Type B pancreatic cell (in vitro differentiated cells): ENCODE results near the gene ROR1. TPM values are rescaled to one million over a fixed set of nuclear protein-coding genes. Genes with fewer than 3 reads are reported as not detected.
A peak's percentile ranks its signal among the peaks of the same experiment; 100 is the strongest.

Experiments
- DNase-seq: peaks from one replicate; pipeline ENCODE4 v3.0.0; 2021; ENCODE audit warnings: mixed read lengths; ENCODE audit not compliant: unreplicated experiment; ENCODE audit errors: extremely low spot score
- H3K27ac Mint-ChIP-seq: 2 replicates; pipeline ENCODE4 v1.8.0; 2021; ENCODE audit warnings: mild to moderate bottlenecking, mixed read lengths
- H3K27me3 Mint-ChIP-seq: 2 replicates; pipeline ENCODE4 v1.8.0; 2021; ENCODE audit warnings: mixed read lengths
- H3K36me3 Mint-ChIP-seq: 2 replicates; pipeline ENCODE4 v1.8.0; 2021; ENCODE audit warnings: mixed read lengths
- H3K4me1 Mint-ChIP-seq: one replicate; pipeline ENCODE4 v1.8.0; 2021; ENCODE audit warnings: mixed read lengths; ENCODE audit not compliant: unreplicated experiment
- H3K4me3 Mint-ChIP-seq: 2 replicates; pipeline ENCODE4 v1.8.0; 2021; ENCODE audit warnings: mild to moderate bottlenecking, mixed read lengths
- H3K9me3 Mint-ChIP-seq: 2 replicates; pipeline ENCODE4 v1.8.0; 2021; ENCODE audit warnings: mixed read lengths
- total RNA-seq: library from RNA; stranded (reverse); gene quantifications from 2 replicates; pipeline ENCODE4 v1.2.1, GENCODE V29; 2021; ENCODE audit warnings: low replicate concordance
- TF ChIP-seq, protein P1 (sequence below): fragments of 200-600 bp; sonication (generic); conservative IDR thresholded peaks from 2 replicates; pipeline ENCODE4 v1.5.0; 2021; ENCODE audit warnings: antibody characterized with exemption, mild to moderate bottlenecking

ROR1 gene
- total RNA-seq, 1 donor from 2014 or later: 32.0 TPM

- H3K27ac Mint-ChIP-seq: no peak overlapping the region
- peaks cover 17% of the 10 kb centered on the region for H3K27me3 Mint-ChIP-seq
- H3K9me3 Mint-ChIP-seq: no peaks in the 10 kb centered on the region
- no peak overlapping the region for H3K4me3 Mint-ChIP-seq
- TF ChIP-seq, protein P1, sequence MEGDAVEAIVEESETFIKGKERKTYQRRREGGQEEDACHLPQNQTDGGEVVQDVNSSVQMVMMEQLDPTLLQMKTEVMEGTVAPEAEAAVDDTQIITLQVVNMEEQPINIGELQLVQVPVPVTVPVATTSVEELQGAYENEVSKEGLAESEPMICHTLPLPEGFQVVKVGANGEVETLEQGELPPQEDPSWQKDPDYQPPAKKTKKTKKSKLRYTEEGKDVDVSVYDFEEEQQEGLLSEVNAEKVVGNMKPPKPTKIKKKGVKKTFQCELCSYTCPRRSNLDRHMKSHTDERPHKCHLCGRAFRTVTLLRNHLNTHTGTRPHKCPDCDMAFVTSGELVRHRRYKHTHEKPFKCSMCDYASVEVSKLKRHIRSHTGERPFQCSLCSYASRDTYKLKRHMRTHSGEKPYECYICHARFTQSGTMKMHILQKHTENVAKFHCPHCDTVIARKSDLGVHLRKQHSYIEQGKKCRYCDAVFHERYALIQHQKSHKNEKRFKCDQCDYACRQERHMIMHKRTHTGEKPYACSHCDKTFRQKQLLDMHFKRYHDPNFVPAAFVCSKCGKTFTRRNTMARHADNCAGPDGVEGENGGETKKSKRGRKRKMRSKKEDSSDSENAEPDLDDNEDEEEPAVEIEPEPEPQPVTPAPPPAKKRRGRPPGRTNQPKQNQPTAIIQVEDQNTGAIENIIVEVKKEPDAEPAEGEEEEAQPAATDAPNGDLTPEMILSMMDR: no peak
- H3K36me3 Mint-ChIP-seq: peaks cover 5% of the 10 kb centered on the region
- peaks cover 68% of the 10 kb centered on the region for H3K4me1 Mint-ChIP-seq
- DNase-seq: no peak
Measured at GRCh38 chr1:63914241-63914640, 140.4 kb downstream of the ROR1 start.

- Mint-ChIP-seq H3K4me3 (no peak overlapping the region), H3K27ac (no peak overlapping the region), H3K9me3 (no peaks in the 10 kb centered on the region), H3K27me3 (peaks cover 17% of the 10 kb centered on the region), H3K36me3 (peaks cover 5% of the 10 kb centered on the region), H3K4me1 (peaks cover 69% of the 10 kb centered on the region)
- TF ChIP-seq, protein P1: no peak
- DNase-seq: no peak
Measured at GRCh38 chr1:63914706-63915105, 140.9 kb downstream of the ROR1 start.

DNA sequence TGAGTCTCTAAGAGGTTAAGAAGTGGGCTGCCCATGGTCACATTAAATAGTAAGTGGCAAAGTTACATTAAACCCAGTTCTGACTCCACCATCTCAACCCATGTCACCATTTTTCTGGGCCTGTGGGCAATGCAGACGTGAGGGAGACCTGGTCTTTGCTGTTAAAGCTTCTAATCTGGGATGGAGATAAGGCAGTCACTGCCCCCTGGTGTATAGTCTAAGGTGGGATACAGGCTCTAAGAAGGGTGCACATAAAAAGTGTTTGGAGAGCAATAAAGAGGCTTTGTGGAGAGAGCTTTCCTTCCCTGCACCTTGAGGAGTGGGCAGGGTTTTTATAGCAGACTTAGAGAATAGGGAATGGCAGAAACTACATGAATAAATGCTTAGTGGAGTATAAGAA lies 141.3 kb downstream of the ROR1 start:
- H3K4me1 Mint-ChIP-seq: peaks cover 69% of the 10 kb centered on the region
- H3K36me3 Mint-ChIP-seq: peaks cover 5% of the 10 kb centered on the region
- H3K27ac Mint-ChIP-seq: no peak overlapping the region
- no peaks in the 10 kb centered on the region for H3K9me3 Mint-ChIP-seq
- H3K4me3 Mint-ChIP-seq: no peak overlapping the region
- TF ChIP-seq, protein P1: peak; percentile 58
- peaks cover 17% of the 10 kb centered on the region for H3K27me3 Mint-ChIP-seq
- DNase-seq: no peak

DNA sequence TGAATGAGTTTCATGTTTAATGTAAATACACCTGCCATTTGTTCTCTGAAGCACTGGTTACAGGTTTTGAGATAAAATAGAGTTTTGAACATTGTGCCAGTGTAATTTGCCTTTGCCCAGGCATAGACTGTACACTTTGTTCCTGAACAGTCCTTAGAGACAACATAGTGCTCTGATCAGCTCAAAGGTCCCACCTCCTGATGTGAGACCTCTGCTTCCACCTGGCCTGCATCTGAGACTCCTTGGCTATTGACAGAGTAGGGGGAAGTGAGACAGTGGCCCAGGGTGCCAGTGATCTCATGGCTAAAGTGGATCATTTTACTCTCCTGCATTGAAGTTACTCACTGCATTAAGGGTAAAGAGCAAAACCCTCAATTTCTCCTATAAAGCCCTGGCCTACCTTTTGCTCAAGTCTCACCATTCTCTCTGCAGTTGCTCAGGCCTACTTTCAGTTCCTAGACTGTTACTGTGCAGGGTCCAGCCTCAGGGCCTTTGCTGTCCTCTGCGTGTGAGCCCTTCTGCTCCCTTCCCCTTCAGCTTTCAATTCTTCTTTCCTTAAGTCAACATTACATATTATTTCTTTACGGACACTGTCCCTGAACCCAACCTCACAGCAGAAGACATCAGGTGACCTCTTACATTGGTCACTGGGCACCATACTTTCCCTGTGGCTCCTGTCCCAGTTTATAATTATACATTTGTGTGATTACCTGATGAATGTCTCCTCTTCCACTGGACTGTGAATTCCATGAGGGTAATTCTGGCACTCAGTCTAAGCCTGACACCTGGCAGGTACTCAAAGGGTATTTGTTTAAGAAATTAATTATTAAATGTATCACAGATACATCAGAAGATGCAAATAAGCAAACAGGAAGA lies 142.9 kb downstream of the ROR1 start:
- no peaks in the 10 kb centered on the region for H3K9me3 Mint-ChIP-seq
- H3K4me1 Mint-ChIP-seq: peaks cover 73% of the 10 kb centered on the region
- TF ChIP-seq, protein P1: no peak
- peaks cover 16% of the 10 kb centered on the region for H3K27me3 Mint-ChIP-seq
- H3K36me3 Mint-ChIP-seq: peaks cover 5% of the 10 kb centered on the region
- no peak overlapping the region for H3K4me3 Mint-ChIP-seq
- DNase-seq: no peak
- no peak overlapping the region for H3K27ac Mint-ChIP-seq

- TF ChIP-seq, protein P1: peak; percentile 38
- no peak overlapping the region for H3K27ac Mint-ChIP-seq
- H3K36me3 Mint-ChIP-seq: no peaks in the 10 kb centered on the region
- H3K9me3 Mint-ChIP-seq: no peaks in the 10 kb centered on the region
- H3K4me1 Mint-ChIP-seq: peaks cover 73% of the 10 kb centered on the region
- peaks cover 6% of the 10 kb centered on the region for H3K27me3 Mint-ChIP-seq
- no peak for DNase-seq
- no peak overlapping the region for H3K4me3 Mint-ChIP-seq
Measured at GRCh38 chr1:63917571-63918417, 144.0 kb downstream of the ROR1 start.
